GM18517 (cell line): ENCODE data around the gene POP7.
"Not testable (repeated sequence)": the region's sequence is repeated elsewhere in the genome, so short reads cannot be mapped to it uniquely, and the experiment has no call there.

Experiments
- ATAC-seq: cut with Tn5 transposase; IDR thresholded peaks from one replicate; pipeline ENCODE4 v1.9.1; 2021; ENCODE audit warnings: mild to moderate bottlenecking, moderate library complexity; ENCODE audit not compliant: unreplicated experiment

Gene POP7

GRCh38 chr7:100723732-100724275 lies 17.9 kb downstream of the POP7 start:
- no peak for ATAC-seq

- not testable (repeated sequence) for ATAC-seq
These were observed 18.4 kb downstream of the POP7 start for GRCh38 chr7:100724364-100724763.

GRCh38 chr7:100726996-100727761 lies 21.3 kb downstream of the POP7 start:
- ATAC-seq = no peak

- no peak for ATAC-seq
These were observed 22.3 kb downstream of the POP7 start for GRCh38 chr7:100728196-100728595.

GRCh38 chr7:100730136-100730800 lies 24.3 kb downstream of the POP7 start:
- ATAC-seq = no peak

GRCh38 chr7:100731937-100732636 lies 26.2 kb downstream of the POP7 start:
- ATAC-seq = no peak

GRCh38 chr7:100735730-100736129 lies 29.8 kb downstream of the POP7 start:
- no peak for ATAC-seq

- ATAC-seq = no peak
These were observed 30.8 kb downstream of the POP7 start for GRCh38 chr7:100736671-100737070.

GRCh38 chr7:100739934-100740333 lies 34.0 kb downstream of the POP7 start:
- no peak for ATAC-seq

- no peak for ATAC-seq
These were observed 38.7 kb downstream of the POP7 start for GRCh38 chr7:100744605-100745004.

- no peak for ATAC-seq
These were observed 39.3 kb downstream of the POP7 start for GRCh38 chr7:100745184-100745583.

GRCh38 chr7:100752994-100753393 lies 47.1 kb downstream of the POP7 start:
- no peak for ATAC-seq

GRCh38 chr7:100753750-100754149 lies 47.8 kb downstream of the POP7 start:
- no peak for ATAC-seq
